ENCODE measurements around the gene CYB5RL.

Gene CYB5RL

DNA sequence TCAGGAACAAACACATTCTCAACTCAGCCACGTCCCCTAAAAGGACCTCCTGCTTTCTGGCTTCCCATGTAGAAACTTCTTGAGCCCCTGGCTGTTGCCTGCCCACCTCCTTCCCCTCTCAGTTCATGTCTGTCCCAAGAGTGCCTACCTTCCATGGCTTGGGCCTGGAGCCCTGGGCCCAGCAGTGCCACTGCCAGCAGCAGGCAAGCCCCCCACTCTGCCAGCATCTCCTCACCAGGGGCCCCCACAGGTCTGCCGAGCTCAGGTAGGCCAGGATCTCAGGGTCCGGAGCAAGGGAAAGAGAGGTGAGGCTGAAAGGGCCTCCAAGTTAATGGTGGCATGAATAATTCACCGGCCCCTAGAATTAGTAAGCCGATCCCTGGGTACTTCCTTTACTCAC lies 47.1 kb downstream of the CYB5RL start, which contains the start of gene CDCP2:
Gene CDCP2 (minus strand): TSS at position 305 of the 400 bp plus-strand sequence. CDS start 78 bp downstream, at position 227.
- TF ChIP-seq, protein P1, sequence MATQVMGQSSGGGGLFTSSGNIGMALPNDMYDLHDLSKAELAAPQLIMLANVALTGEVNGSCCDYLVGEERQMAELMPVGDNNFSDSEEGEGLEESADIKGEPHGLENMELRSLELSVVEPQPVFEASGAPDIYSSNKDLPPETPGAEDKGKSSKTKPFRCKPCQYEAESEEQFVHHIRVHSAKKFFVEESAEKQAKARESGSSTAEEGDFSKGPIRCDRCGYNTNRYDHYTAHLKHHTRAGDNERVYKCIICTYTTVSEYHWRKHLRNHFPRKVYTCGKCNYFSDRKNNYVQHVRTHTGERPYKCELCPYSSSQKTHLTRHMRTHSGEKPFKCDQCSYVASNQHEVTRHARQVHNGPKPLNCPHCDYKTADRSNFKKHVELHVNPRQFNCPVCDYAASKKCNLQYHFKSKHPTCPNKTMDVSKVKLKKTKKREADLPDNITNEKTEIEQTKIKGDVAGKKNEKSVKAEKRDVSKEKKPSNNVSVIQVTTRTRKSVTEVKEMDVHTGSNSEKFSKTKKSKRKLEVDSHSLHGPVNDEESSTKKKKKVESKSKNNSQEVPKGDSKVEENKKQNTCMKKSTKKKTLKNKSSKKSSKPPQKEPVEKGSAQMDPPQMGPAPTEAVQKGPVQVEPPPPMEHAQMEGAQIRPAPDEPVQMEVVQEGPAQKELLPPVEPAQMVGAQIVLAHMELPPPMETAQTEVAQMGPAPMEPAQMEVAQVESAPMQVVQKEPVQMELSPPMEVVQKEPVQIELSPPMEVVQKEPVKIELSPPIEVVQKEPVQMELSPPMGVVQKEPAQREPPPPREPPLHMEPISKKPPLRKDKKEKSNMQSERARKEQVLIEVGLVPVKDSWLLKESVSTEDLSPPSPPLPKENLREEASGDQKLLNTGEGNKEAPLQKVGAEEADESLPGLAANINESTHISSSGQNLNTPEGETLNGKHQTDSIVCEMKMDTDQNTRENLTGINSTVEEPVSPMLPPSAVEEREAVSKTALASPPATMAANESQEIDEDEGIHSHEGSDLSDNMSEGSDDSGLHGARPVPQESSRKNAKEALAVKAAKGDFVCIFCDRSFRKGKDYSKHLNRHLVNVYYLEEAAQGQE (IDR thresholded peaks at IDR 0.05; ENCODE audit: insufficient read depth in 1 of 2, low read depth in 2 of 2, low read length in 2 of 2): no peak
- TF ChIP-seq SIN3A (IDR thresholded peaks at IDR 0.05; ENCODE audit: borderline replicate concordance, insufficient read depth, low read length) (no peak), TAF1 (IDR thresholded peaks at IDR 0.05; ENCODE audit: borderline replicate concordance, insufficient read depth, low read length) (no peak), FOXP2 (optimal IDR thresholded peaks at IDR 0.05; ENCODE audit: borderline replicate concordance, extremely low read depth, extremely low read length, insufficient read depth) (no peak), POLR2AphosphoS5 (IDR thresholded peaks at IDR 0.05; ENCODE audit: low read depth, low read length) (no peak)

DNA sequence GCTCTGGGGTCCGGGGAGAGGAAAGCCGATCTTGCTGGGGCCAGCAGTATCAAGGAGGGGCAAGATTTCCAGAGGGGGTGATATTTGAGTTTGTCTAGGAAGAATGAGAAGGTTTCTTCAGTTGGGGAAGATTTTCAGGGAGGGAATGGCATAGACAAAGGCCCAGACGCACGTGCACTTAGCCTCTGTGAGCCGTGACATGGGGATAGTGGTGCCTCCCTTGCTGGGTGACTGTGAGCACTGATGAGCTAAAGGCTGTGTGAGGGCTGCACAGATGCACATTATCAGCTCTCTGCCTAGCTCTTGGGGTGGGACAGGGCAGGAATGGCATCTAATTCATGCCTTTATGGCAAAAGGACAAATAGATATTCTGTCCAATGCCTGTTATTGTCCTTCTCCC lies 48.8 kb downstream of the CYB5RL start:
- TF ChIP-seq SIN3A (IDR thresholded peaks at IDR 0.05; ENCODE audit: borderline replicate concordance, insufficient read depth, low read length) (no peak), FOXP2 (optimal IDR thresholded peaks at IDR 0.05; ENCODE audit: borderline replicate concordance, extremely low read depth, extremely low read length, insufficient read depth) (no peak), POLR2AphosphoS5 (IDR thresholded peaks at IDR 0.05; ENCODE audit: low read depth, low read length) (no peak), TAF1 (IDR thresholded peaks at IDR 0.05; ENCODE audit: borderline replicate concordance, insufficient read depth, low read length) (no peak)
- TF ChIP-seq, protein P1 (IDR thresholded peaks at IDR 0.05; ENCODE audit: insufficient read depth in 1 of 2, low read depth in 2 of 2, low read length in 2 of 2): no peak

All from PFSK-1 (cell line).